GM12875 (cell line): ENCODE data around the gene SLFN13.
A peak's percentile ranks its signal among the peaks of the same experiment; 100 is the strongest.

ENCODE experiments used
- H3K4me3 ChIP-seq: one replicate; pipeline ENCODE4 v1.5.1; 2011; ENCODE audit warnings: low read depth, low read length, control low read depth
- TF ChIP-seq, protein P1 (sequence below): IDR thresholded peaks from 2 replicates; pipeline ENCODE4 v1.5.1; 2011; ENCODE audit warnings: low read depth, mild to moderate bottlenecking, control low read depth, inconsistent platforms, low read length, moderate library complexity, borderline replicate concordance; ENCODE audit not compliant: insufficient read depth

SLFN13 gene, protein sequence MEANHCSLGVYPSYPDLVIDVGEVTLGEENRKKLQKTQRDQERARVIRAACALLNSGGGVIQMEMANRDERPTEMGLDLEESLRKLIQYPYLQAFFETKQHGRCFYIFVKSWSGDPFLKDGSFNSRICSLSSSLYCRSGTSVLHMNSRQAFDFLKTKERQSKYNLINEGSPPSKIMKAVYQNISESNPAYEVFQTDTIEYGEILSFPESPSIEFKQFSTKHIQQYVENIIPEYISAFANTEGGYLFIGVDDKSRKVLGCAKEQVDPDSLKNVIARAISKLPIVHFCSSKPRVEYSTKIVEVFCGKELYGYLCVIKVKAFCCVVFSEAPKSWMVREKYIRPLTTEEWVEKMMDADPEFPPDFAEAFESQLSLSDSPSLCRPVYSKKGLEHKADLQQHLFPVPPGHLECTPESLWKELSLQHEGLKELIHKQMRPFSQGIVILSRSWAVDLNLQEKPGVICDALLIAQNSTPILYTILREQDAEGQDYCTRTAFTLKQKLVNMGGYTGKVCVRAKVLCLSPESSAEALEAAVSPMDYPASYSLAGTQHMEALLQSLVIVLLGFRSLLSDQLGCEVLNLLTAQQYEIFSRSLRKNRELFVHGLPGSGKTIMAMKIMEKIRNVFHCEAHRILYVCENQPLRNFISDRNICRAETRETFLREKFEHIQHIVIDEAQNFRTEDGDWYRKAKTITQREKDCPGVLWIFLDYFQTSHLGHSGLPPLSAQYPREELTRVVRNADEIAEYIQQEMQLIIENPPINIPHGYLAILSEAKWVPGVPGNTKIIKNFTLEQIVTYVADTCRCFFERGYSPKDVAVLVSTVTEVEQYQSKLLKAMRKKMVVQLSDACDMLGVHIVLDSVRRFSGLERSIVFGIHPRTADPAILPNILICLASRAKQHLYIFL

DNA sequence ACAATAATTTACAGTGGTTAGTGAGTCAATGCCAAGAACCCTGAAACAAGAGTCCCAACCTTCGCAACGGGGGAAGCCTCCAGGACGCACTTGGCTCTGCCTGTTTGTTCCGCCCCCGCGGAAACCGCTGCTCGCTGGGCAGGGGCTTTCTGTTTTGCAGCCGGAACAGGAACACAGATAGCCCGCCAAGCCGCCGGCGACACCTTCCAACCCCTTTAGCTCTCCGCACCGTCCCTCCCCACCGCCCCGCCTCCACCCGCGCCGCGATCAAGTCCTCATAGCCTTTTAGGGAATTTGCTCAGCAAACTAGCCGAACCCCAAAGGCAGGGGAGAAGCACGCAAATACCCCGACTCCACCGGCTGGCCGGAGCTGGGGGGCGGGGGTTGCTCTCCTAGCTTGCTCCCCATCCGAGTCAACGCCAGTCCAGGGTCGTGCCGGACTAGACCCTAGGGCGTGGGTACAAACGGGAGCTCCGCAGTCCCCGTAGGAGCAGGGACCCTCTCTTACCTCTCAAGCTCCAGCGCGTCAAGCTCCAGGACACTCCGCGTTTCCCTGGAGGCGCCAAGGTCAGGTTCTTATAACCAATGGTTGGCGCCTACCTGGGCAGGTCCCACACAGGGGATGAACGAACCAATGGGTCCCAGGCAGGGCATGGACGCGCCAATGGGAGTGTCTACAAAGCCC lies at the start of gene SLFN13:
Gene SLFN13, minus strand, starts transcription at position 553 of the 685 bp plus-strand sequence. CDS start 3,086 bp downstream, outside the sequence.
- peak within 1 kb of the TSS; percentile 82 for H3K4me3 ChIP-seq
- TF ChIP-seq, protein P1, sequence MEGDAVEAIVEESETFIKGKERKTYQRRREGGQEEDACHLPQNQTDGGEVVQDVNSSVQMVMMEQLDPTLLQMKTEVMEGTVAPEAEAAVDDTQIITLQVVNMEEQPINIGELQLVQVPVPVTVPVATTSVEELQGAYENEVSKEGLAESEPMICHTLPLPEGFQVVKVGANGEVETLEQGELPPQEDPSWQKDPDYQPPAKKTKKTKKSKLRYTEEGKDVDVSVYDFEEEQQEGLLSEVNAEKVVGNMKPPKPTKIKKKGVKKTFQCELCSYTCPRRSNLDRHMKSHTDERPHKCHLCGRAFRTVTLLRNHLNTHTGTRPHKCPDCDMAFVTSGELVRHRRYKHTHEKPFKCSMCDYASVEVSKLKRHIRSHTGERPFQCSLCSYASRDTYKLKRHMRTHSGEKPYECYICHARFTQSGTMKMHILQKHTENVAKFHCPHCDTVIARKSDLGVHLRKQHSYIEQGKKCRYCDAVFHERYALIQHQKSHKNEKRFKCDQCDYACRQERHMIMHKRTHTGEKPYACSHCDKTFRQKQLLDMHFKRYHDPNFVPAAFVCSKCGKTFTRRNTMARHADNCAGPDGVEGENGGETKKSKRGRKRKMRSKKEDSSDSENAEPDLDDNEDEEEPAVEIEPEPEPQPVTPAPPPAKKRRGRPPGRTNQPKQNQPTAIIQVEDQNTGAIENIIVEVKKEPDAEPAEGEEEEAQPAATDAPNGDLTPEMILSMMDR, result no peak

DNA sequence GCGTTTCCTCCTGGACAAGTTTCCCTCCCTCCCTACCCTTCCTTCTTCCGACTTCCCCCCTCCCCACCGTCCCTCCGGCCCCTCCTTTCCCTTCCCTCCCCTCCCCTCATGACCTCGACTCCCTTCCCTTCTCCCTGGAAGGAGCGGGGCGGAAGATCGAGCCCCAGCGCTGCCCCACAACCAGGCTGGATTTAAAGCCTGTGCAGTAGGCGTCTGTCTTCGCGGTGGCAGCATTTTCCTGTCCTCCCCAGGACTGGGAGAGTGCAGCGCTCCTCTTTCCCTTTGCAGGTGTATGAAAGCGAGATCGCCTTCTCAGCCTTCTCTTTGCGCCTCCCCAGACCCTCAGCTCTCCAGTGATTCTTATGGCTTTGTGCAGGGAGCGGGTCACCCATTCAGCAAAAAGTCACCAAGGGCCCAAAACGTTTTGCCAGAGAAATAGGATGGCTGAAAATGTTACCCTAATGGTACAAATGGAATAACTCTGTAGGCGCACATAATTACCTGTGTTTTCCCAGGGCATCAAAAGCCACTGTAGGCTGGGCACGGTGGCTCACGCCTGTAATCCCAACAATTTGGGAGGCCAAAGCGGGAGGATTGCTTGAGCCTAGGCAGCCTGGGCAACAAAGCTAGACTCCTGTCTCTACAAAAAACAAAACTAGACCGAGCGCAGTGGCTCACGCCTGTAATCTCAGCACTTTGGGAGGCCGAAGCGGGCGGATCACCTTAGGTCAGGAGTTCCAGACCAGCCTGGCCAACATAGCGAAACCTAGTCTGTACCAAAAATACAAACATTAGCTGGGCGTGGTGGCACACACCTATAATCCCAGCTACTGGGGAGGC lies 48.1 kb upstream of the SLFN13 start:
- H3K4me3 ChIP-seq, result no peak overlapping the region
- TF ChIP-seq, protein P1, result no peak

DNA sequence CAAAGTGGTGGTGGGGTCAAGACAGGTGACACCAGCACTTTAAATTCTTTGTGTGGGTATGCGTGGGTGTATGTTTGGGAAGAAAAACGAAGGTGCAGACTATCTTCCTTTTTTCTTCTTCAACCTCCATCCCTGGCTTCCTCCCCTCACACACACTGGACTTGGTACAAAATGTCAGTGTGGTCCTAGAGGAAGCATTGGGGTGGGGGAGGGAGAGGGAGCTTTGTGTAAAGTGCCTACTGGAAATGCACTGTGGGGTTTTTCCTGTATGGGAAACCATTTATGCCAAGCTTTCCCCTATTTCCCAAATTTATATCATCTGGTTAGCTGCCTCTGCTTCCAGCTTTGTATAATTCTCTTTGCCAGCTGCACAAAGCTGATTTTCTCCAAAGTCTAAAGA lies 44.5 kb upstream of the SLFN13 start:
- H3K4me3 ChIP-seq, result no peak overlapping the region
- TF ChIP-seq, protein P1, result no peak

DNA sequence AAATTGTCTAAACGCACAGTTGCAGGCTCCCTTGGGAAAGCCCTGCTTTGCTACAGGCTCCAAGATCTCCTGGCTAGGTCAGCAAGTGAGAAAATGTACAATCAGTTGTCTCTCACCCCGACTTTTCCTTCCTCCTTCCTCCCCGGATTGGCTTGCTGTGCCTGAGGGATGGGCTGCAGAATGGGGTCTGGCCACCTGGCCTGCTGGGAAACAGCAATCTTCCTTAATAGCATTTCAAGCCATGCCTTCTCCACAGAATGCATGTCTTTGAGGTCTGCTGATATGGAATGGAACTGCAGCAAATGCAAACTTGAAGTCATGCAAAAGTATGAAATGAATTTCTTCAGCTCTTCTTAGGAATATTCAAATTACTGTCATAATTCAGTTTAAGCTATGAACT lies 42.9 kb upstream of the SLFN13 start:
- TF ChIP-seq, protein P1, result no peak
- no peak overlapping the region for H3K4me3 ChIP-seq

DNA sequence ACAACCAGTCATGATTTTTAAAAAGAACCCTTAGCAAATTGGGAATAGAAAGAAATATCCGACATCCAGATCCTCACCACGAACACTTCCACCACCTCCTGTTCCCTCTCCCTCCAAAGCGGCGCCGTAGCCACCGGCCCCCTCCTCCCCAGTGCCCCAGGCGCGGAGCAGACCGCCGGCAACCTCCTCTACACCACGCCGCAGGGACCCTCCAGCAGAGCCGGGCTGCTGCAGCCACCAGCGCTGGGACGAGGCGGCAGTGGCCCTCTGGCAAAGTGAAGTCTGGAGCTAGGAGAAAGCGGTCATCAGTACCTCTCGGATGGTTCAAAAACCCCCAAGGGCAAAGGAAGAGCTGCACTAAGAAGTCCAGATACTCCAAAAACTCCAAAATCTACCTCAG lies 41.4 kb upstream of the SLFN13 start:
- no peak overlapping the region for H3K4me3 ChIP-seq

DNA sequence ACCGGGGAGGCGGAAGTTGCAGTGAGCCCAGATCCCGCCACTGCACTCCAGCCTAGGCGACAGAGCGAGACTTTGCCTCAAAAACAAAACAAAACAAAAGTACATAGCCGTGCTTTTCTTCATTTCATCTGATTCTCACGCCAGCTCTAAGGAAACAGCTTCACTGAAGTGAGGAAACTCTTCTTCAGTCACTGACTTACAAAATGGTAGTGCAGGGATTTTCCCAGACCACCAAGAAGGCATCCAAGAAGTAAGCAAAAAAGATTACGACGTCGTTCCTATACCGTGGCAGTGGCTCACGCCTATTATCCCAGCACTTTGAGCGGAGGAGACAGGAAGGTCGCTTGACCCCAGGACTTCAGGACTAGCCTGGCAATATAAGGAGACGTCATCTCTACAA lies 40.4 kb upstream of the SLFN13 start:
- TF ChIP-seq, protein P1, result no peak
- no peak overlapping the region for H3K4me3 ChIP-seq

More for the DNA sequence above, 41.4 kb upstream of the SLFN13 start:
- TF ChIP-seq, protein P1, result no peak
